NCI-H2029 (cell line): Measurements from ENCODE around the gene LRRC56.
"Not testable (repeated sequence)": the region's sequence is repeated elsewhere in the genome, so short reads cannot be mapped to it uniquely, and the experiment has no call there.

Source experiments
- DNase-seq: peaks from one replicate; lab custom pipeline; 2025; lab: John Stamatoyannopoulos, UW

The LRRC56 gene

DNA sequence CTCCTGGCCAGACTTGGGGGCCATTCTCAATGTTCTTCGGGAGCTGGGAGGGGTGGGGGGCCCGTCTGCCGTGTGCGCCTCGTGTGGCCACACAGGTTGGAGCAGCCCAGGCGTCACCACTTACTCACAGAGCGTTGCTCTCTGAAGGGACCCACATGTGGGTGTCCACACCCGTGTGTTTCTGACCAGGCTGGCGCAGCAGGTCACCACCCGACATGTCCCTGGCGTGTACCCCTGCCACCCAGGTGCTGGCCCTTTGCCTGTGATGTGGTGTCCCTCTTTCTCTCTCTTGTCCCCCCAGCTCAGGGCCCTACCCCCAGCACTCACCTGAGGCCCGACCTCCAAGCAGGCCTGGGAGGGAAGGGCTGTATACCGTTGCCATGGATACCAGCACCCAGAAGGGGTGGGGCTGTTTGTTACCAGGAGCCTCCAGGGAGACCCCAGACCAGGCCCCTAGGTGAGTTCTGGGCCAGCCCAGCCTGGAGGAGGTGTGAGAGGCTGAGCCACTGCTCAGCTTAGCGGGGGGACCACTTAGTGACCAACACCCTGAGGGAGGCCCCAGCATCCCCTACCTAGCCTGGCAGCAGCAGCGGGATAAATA is 21.8 kb downstream of the LRRC56 start:
- no peak for DNase-seq

DNA sequence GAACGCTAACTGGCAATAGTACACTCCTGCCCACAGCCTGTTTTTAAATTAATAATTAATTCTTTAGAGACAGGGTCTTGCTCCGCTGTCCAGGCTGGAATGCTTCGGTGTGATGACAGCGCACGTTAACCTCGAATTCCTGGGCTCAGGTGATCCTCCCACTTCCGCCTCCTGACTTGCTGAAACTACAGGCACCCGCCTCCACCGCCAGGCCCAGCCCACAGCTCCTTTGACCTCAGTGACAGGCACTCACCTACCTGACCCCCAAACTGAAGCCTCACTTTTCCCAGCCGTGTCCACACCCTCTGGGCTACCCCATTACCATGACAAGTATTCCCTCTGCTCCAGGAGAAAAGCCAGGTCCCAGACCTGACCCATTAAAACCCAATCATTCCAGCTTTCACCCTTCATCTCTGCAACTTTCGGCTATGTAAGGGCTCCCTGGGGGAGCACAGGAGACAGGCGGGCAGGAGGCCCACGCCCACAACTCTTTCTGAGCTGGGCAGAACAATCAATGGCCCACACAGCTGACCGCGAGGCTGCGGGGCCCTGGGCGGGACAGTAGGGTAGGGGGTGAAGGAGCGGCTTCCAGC is 22.5 kb downstream of the LRRC56 start:
- no peak for DNase-seq

DNA sequence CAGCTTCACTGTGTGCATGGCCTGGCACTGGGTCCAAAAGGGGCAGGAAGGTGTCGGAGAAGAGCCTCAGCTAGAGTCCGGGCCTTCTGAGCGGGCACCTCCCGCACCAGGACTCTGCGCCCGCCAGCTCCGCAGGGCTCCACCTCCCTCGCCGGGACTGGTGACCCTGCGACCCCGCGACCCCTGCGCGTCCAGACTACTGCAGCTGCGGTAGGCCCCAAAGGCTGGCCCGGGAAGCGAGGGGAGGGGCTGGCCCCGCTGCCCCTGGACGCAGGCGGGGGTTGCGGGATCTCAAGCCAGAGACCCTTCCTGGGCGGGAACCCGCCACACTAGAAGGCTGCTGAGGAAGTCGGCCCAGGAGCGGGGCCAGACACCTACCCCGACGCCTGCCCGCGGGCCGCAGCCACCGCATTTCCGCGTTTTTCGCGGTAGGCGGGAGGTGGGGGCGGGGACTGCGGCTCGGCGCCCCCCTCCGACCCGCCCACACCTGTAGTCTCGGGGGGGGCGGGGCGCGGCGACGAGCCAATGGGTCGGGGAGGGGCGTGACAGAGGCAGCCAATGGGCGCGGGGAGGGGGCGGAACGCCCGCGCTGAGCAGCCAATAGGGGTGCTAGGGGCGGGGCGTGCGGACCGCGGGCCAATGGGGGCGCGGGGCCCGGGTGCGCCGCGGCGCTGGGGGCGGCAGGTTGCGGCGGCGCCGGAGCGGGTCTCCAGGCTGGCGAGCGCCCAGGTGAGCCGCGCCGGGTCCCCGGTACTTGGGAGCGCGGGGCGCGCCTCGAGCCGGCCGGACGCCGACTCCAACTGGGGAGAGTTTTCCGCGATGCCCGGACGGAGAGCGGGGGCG is 23.2 kb downstream of the LRRC56 start, which contains the start of the genes LMNTD2 and RASSF7:
Gene LMNTD2, minus strand, starts transcription at position 434 of the 843 bp plus-strand sequence. Its CDS starts 22 bp downstream, at position 412.
Gene RASSF7, plus strand, starts transcription at position 666 of the 843 bp plus-strand sequence. CDS start 799 bp downstream, outside the sequence.
- DNase-seq = peak; percentile 86

GRCh38 chr11:561148-562003 is 24.0 kb downstream of the LRRC56 start:
- DNase-seq = peak; percentile 20

DNA sequence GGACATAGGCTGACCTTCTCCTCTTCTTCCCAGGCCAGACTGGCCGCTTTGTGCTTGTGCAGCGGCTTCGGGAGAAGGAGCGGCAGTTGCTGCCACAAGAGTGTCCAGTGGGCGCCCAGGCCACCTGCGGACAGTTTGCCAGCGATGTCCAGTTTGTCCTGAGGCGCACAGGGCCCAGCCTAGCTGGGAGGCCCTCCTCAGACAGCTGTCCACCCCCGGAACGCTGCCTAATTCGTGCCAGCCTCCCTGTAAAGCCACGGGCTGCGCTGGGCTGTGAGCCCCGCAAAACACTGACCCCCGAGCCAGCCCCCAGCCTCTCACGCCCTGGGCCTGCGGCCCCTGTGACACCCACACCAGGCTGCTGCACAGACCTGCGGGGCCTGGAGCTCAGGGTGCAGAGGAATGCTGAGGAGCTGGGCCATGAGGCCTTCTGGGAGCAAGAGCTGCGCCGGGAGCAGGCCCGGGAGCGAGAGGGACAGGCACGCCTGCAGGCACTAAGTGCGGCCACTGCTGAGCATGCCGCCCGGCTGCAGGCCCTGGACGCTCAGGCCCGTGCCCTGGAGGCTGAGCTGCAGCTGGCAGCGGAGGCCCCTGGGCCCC is 24.8 kb downstream of the LRRC56 start:
- DNase-seq = no peak

DNA sequence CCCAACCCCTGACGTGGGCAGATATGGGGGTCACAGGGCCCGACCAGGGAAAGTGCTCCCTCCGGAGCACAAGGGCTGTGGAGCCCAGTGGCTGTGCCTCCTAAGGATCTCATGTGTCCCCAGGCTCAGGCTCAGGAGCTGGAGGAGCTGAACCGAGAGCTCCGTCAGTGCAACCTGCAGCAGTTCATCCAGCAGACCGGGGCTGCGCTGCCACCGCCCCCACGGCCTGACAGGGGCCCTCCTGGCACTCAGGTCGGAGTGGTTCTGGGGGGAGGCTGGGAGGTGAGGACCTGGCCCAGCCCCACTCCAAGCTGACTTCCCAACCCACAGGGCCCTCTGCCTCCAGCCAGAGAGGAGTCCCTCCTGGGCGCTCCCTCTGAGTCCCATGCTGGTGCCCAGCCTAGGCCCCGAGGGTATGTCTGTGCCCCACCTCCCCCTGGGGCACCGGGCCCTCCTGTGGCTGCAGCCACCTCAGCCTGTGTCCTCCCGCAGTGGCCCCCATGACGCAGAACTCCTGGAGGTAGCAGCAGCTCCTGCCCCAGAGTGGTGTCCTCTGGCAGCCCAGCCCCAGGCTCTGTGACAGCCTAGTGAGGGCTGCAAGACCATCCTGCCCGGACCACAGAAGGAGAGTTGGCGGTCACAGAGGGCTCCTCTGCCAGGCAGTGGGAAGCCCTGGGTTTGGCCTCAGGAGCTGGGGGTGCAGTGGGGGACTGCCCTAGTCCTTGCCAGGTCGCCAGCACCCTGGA is 25.9 kb downstream of the LRRC56 start:
- no peak for DNase-seq

GRCh38 chr11:563812-564578 is 26.7 kb downstream of the LRRC56 start:
- DNase-seq = no peak

- no peak for DNase-seq
These were observed 28.7 kb downstream of the LRRC56 start for GRCh38 chr11:565921-566509.

DNA sequence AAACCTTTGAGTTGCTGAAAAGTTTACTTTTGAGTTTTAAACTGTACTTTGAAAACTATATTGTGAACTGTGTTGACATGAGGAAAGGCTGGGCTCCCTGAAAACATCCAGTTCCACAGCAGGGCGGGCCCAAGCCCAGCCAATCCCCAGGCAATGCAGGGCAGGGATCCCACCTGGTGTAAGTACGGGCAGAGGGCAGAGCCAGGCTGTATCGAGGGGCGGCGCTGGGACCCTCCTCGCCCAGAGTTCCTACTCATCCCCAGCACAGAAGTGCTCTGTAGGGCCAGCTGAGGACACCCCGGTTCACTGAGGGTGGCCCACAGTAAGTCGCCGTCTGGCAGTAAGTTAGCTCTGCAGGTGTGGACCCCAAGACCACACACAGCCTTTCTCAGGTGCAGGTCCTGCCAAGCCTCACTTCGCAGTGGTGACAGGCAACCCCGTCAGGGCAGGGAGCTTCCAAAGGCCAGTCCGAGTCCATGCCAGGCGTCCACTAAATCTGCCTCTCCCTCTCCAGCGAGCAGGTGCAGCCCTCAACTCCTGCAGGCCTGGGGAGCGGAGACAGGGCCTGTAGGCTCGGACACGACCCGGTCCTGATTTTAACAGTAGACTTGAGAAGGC is 29.8 kb downstream of the LRRC56 start:
- no peak for DNase-seq

DNA sequence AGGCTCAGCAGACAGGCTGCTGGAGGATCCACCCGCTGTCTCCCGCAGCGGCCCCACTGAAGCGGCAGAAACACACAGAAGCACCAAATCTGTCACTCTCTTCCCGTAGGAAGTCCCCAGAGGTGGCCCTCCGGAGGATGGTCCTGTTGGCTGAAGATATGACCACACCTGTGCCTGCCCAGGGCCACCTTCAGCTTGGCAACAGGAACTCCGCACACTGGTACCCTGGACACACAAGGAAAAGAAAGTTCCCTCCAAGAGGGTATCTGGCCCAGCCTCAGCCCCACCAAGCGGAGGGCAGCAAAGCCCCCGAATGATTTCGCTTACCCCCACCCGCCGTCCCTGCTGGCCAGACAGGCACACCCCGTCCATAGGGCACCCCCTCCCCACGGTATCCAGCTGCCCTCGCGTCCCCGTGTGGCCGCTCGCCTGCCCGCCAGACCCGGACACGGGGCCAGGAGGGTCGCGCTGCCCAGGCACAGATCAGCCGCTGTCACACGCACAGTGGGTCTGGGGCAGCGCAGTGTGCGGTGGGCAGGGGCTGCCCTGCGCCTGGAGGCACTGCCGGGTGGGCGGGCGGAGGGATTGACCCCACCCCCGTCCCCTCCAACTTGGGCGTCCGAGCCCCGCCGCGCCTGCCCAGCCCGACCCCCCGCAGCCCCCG is 30.4 kb downstream of the LRRC56 start:
- no peak for DNase-seq

DNA sequence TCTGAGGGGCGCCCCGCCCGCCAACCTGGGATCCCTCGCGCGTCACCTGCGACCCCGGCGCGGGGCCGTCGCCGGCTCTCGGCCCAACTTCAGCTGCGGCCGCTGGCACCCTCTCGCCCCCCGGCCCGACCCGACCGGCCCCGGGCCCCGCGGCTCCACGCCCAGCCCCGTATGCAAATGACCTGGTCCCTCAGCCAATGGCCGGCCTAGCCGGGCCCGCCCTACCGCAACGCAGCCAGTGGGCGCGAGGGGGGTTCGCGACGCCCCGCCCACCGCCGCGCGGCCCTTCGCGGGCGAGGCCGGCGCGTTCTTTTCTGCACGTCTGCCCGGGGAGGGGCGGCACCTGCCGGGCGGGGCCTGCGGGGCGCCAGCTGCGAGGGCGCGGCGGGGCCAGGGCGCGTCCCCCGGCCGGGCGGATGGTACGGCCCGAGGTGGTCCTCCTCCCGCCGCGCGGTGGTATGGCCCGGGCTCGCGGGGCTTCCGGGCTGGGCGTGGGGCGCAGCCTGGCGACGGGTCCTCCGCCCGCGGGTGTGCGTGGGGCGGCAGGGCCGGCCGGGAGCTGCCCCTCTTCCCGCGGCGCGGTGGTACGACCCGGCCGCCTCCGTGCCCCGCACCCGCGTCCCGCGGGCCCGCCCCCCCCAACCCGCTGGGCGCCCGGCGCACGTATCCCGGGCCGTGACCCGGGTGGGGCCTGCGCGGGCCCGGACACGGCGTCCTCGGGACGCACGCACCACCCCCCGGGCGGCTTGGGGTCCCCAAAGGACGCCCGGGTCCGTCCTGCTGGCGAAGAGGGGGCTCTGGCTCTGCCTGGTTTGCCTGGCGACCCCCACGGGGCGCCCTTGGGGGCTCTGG is 31.2 kb downstream of the LRRC56 start:
- peak; percentile 91 for DNase-seq

DNA sequence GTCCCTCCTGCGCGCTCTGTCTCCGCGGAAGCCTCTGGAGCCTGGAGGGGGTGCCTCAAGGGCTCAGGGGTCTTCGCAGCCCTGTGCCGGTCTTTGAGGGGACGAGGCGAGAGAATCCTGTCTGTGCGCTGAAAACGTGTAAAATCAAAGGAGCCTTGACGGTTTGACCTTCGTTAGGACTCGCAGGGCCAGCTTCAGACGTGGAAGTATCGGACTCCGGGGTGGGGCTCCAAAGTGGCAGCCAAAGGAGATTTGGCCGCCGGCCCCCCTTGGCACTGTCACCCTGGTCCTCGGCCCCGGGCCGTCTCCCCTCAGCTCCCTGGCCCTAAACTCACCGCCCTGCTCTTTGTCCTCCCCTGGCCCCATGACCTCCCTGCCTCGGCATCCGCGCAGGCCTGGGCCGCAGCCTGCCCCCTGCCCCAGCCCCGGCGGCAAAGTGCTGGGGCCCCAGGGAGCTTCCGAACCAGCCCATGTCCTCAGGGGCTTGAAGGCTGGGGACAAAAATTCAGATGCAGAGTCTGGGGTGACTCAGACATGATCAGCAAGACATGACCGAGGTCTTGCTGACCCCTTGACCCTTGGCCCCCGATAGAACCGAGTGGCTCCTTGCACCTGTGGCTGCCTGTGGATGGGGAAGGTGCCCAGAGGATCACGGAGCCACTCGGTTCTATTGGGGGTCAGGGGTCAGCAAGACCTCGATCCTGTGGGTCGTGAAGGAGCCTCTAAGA is 32.0 kb downstream of the LRRC56 start:
- no peak for DNase-seq

- DNase-seq = no peak
These were observed 34.5 kb downstream of the LRRC56 start for GRCh38 chr11:571802-572185.

DNA sequence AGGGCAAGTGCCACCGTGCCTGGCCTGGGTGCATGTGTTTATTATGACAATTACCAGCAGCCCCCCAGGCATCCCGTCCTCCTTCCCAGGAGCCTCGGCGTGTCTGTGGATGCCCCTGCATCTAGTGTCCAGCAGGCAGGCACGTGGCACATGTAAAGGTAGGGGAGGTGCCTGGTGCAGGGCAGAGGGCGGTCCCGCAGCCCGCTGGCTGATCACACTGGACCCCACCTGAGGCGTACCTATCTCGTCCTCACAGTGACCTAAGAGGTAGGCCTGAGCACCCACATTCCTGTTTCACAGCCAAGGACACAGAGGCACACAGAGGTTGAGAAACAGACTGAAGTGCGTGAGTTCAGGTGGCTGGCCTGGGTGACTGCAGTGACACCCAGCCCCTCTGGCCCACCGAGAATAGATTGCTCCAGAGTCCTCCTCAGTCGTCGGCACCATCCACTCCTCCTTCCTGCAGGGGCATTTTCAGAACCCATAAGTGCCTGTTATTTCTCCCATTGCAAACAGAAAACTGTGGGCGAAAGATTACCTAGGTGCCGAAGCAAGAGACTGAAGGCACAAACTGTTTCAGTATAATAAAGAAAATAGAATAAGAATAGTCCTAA is 35.9 kb downstream of the LRRC56 start:
- DNase-seq = no peak

- not testable (repeated sequence) for DNase-seq
These were observed 36.8 kb downstream of the LRRC56 start for GRCh38 chr11:574031-574570.

- DNase-seq = no peak
These were observed 37.4 kb downstream of the LRRC56 start for GRCh38 chr11:574632-575312.
